ENCODE data around the gene C8B. TPM values are rescaled to one million over a fixed set of nuclear protein-coding genes. Genes with fewer than 3 reads are reported as not detected.

C8B gene
- total and polyA plus RNA-seq, 2 of the 13 experiments (the other 11 are each of a cell fraction or from before 2014, with no cell fraction given), result 8.4 to 11.3 TPM

- TF ChIP-seq ZNF704 (CRISPR knock-in tag; IDR thresholded peaks at IDR 0.05; ENCODE audit: borderline replicate concordance) (no peak), BCL6 (CRISPR knock-in tag; IDR thresholded peaks at IDR 0.05) (peak; percentile 80), EED (CRISPR knock-in tag; IDR thresholded peaks at IDR 0.05) (no peak), ZEB1 (IDR thresholded peaks at IDR 0.05; ENCODE audit: insufficient replicate concordance, low read depth) (peak; percentile 12), PHF8 (CRISPR knock-in tag; IDR thresholded peaks at IDR 0.05) (0 out of 2 replicates have a peak, but pooled peaks have one; percentile 21), HNRNPL (IDR thresholded peaks at IDR 0.05; ENCODE audit: low read depth, low read length) (0 out of 2 replicates have a peak, but pooled peaks have one; percentile 27), CEBPG (CRISPR knock-in tag; IDR thresholded peaks at IDR 0.05) (peak; percentile 41), MTERF4 (CRISPR knock-in tag; IDR thresholded peaks at IDR 0.05) (0 out of 2 replicates have a peak, but pooled peaks have one; percentile 58), ETV5 (CRISPR knock-in tag; IDR thresholded peaks at IDR 0.05; ENCODE audit: borderline replicate concordance) (peak; percentile 52; the same call in 1 of the 2 replicates), CREM (IDR thresholded peaks at IDR 0.05) (peak; percentile 57), CREM (CRISPR knock-in tag; IDR thresholded peaks at IDR 0.05) (no peak), ZNF878 (CRISPR knock-in tag; IDR thresholded peaks at IDR 0.05) (no peak), GATAD1 (CRISPR knock-in tag; IDR thresholded peaks at IDR 0.05) (0 out of 2 replicates have a peak, but pooled peaks have one; percentile 37), KLF12 (CRISPR knock-in tag; IDR thresholded peaks at IDR 0.05; ENCODE audit: borderline replicate concordance) (no peak), ZKSCAN8 (CRISPR knock-in tag; IDR thresholded peaks at IDR 0.05; ENCODE audit: borderline replicate concordance) (peak; percentile 48; the same call in 1 of the 2 replicates), ASH2L (IDR thresholded peaks at IDR 0.05; ENCODE audit: insufficient read length, low read depth, low read length) (peak; percentile 67), ZNF619 (CRISPR knock-in tag; IDR thresholded peaks at IDR 0.05) (no peak), ISL2 (CRISPR knock-in tag; IDR thresholded peaks at IDR 0.05) (peak; percentile 59; the same call in 1 of the 2 replicates), ZNF766 (CRISPR knock-in tag; IDR thresholded peaks at IDR 0.05; ENCODE audit: borderline replicate concordance) (no peak), ZNF784 (CRISPR knock-in tag; IDR thresholded peaks at IDR 0.05; ENCODE audit: borderline replicate concordance) (peak; percentile 54; the same call in 1 of the 2 replicates), KAT8 (CRISPR knock-in tag; IDR thresholded peaks at IDR 0.05) (peak; percentile 62), THRA (CRISPR knock-in tag; IDR thresholded peaks at IDR 0.05; ENCODE audit: borderline replicate concordance) (peak; percentile 67; the same call in 1 of the 2 replicates), ZSCAN29 (CRISPR knock-in tag; conservative IDR thresholded peaks at IDR 0.05) (0 out of 2 replicates have a peak, but pooled peaks have one; percentile 64), ZNF674 (CRISPR knock-in tag; IDR thresholded peaks at IDR 0.05; ENCODE audit: low read depth) (no peak), TSC22D2 (CRISPR knock-in tag; IDR thresholded peaks at IDR 0.05; ENCODE audit: borderline replicate concordance) (no peak)
These were observed at the start of gene C8B (continued) for GRCh38 chr1:56965916-56966697.

Measured in HepG2 (cell line).